HG03135 (cell line): ENCODE data around the gene GCLC.
"Not testable (repeated sequence)": the region's sequence is repeated elsewhere in the genome, so short reads cannot be mapped to it uniquely, and the experiment has no call there.

ENCODE experiments used
- ATAC-seq: cut with Tn5 transposase; IDR thresholded peaks from one replicate; pipeline ENCODE4 v1.9.1; 2021; ENCODE audit warnings: mild to moderate bottlenecking, moderate library complexity; ENCODE audit not compliant: unreplicated experiment

Gene GCLC

DNA sequence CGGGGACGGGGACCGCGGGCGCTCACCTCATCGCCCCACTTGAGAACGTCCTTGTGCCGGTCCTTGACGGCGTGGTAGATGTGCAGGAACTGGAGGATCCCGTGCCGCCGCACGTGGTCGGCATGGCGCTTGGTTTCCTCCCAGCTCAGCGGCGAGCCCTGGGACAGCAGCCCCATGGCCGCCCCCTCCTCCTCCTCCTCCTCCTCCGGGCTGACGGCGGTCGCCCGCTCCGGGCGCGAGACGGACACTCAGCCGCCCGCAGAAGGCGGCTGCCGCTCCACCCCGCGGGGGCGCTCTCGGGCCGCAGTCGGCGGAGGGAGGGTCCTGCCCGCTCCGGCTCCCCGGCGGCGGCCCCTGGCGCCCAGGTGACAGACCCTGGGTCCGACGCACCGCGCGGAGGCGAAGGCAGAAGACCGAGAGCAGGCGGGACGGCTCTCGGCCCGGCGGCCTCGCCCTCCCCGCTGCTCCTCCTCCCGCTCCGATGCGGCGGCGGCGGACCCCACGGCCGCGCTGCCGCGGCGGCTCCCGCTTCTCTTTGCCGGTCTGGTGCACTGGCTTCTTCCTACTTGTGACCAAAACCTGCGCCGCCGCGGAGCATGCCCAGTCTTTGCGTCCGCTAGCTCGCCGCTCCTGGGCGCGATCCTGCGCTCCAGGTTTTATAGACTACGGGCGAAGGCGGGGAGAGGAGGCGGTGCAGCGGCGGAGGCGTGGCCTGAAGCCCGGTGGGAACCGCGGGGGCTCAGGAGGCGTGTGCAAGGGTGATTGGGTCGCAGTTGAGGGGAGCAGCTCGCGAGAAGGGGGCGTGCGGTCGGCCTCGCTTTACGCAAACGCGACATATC is at the start of gene GCLC:
GCLC (minus strand) TSS at position 632 of the 839 bp plus-strand sequence; CDS start at position 176, 456 bp downstream.
- ATAC-seq, result peak; percentile 64

DNA sequence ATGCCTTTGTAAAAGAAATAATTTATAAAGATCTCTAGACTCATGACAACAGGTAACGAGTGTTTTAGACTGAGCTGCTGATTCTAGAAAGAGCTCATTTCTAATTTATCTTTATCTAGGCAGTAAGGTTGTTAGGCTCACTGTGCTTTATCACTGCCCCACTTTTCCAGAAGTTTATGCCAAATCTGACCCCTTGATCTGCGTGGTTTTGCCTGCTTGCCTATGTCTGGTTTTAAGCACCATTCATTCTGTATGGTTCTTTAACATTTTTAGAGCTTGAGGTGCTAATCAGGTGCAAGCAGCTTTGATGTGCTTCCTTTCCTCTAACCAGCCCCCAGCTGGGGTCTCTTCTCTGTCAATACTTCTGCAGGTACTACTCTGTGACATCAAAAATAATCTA is 49.7 kb upstream of the GCLC start:
- ATAC-seq, result no peak

DNA sequence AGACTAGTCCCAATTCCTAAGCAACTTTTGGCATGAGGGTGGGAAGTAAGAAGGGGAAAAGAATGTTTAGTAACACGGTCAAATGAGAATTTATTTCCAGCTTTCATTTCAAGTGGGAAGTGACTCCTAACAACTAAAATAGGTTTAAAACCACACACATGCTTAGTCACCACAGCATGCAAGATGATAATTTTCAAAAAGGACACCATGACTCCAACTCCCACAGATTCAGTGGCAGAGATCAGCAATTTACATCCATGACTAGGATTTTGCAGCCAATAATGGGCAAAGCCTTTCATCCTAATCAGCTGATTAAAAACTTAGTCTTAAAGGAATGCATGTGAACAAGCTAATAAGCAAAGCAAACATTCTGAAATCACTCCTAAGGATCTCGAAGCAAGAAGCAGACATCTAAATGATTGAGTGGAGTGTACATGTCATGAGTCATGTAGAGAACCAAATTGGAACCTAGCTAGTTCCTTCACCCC is 48.1 kb upstream of the GCLC start:
- no peak for ATAC-seq

DNA sequence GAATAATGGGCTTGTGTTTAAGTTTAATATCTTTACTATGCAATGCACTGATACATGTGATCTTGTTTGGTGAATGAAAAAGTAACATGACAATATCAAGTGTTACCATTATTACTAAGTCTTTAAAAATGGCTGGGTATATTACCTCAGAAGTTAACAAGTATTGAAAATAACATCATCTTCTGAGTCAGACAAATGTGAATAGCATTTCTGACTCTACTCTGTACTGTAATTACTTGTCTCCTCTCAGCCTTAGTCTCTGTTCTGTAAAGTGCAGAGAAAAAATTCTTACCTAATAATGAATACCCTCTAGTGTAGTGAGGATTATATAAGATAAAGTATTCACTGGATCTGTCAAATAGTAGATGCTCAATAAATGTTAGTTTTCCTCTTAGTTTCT is 47.0 kb upstream of the GCLC start:
- ATAC-seq, result no peak

DNA sequence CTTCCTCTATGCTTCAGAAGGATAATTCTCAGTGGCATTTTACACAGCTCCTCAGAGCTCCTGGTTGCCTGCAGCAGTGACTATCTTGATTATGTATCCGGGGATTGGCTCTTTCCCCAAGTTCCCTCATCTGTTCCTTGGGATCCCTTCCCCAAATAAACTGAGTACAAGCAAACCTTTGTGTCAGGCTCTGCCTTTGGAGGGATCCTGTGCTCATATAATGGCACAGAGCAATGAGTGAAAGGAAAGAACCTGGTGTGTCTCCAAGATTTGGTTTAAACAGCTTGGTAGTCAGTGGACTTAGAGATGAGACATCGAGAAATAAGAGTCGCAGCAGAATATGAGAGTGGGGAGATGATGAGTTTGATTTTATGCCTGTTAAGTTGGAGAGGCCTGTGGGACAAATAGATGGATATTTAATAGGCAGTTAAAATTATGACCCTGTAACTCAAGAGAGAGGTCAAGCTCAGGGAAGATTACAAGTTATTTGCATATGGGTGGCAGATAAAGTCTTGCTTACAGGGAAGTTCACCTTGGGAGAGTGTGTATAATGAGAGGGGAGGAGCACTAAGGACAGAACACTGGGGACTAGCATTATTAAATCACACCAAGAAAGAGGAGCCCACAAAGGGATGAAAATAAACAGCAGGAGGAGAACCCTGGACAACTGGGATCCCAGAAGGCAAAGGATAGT is 44.1 kb upstream of the GCLC start:
- ATAC-seq, result no peak

DNA sequence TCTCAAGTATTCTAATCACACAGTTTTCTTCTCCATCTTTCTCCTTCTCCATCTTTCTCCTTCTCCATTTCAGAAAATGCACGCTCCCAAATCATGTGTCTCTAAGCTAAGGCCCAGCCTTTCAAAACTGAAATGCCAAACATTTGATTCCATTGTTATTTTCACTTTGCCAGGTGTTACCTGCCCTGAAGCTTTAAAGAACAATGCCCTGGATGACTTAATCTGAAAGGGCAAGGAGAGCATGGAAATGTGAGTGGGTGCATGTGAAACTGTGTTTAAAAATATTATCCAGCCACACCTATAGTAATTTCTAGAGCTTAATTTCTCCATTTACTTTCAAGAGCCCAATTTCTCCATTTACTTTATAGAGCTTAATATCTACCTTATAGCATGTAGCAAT is 42.4 kb upstream of the GCLC start:
- no peak for ATAC-seq

DNA sequence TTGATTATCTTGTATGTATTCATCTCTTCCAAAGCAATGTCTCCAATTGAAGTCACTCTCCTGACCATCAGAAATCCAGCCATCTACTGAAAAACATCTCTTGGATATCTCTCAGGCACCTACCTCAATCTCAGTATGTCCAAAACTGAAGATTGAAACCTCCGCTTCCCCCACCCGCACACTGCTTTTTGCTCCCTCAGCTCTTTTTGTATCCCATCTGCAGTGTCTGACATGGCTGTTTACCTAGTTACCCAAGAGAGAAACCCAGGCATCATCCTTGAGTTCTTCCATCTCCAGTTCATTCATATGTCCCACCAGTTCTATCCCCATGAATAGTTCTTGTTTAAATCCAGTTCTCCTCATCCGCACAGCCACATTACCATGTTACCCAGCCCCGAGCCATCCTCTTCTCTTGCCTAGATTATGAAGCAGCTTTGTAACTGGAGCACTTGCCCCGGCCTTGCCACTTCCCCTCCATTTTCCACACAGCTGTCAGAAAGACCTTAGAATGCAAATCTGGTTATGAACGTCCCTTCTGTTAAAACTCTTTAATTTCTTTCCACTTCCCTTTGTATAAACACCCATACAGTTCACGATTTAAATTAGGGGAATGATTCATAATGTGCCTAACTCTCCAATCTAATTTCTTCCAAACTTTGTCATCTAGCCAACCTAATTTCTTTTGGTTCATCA is 40.5 kb upstream of the GCLC start:
- no peak for ATAC-seq

DNA sequence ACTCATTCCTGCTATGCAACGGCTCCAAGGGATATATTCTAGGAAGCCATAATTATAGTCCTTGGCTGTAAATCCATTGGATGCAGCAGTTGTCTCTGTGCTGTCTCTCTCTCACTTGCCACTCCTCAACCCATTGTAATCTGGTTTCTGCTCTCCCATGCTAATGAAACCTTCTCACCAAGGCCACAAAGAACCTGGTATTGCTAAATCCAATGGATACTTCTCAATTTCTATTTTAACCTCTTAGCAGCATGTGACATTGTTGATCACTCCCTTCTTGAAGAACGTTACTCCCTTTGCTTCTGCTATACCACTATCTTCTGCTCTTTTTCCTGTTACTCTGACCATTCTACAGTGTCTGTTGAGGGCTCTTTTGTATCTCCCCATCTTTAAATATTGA is 39.8 kb upstream of the GCLC start:
- no peak for ATAC-seq

DNA sequence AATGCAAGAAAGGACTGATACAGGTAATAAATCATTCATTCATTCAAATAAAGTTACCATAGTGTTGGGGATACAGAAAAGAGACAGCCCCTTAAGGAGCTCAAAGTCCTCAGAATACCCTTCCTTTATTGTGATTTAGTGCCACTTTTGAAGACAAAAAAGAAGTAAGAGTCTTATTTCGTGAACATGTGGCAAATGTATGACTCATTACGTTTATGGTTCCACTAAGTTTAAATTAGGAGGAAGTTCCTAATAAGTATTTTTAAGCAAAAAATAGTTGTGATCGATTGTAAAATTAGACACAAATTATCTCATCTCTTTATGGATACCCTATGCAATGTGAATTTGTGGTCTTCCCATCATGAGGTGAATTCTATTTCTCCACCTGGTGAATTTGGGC is 38.5 kb upstream of the GCLC start:
- no peak for ATAC-seq

DNA sequence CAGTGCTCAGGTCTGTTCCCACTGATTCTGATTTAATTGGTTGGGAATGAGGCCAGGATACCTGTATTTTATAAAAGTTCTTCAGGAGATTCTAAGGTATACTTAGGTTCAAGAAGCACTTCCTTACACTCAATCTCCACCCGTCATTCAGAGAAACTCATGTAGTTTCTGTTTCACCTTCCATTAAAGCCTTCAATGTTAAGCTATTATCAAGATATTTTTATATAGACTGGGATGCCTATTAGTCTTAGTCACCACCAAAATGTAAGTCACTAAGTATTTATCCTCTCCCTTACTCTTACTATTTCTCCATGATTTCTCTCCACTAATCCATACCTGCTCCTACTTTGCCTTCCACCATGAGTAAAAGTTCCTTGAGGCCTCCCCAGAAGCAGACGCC is 38.1 kb upstream of the GCLC start:
- ATAC-seq, result no peak

DNA sequence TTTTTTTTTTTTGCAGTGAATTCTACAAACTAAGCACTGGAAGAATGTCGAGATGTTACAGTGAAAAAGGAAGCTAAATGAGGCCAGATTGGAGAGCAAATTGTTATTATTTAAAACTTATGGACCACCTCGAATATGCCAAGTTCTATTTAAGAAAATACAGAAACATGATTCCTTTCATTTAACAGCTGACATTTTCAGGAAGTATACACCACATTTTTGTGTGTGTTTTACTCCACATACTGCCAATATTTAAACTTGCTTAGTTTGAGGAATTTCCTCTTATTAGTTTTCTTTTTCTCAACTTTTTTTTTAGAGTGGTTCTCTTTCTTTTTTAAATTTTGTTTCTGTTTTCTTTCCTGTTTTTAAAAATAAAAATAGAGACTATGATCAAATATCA is 37.0 kb upstream of the GCLC start:
- ATAC-seq, result no peak

DNA sequence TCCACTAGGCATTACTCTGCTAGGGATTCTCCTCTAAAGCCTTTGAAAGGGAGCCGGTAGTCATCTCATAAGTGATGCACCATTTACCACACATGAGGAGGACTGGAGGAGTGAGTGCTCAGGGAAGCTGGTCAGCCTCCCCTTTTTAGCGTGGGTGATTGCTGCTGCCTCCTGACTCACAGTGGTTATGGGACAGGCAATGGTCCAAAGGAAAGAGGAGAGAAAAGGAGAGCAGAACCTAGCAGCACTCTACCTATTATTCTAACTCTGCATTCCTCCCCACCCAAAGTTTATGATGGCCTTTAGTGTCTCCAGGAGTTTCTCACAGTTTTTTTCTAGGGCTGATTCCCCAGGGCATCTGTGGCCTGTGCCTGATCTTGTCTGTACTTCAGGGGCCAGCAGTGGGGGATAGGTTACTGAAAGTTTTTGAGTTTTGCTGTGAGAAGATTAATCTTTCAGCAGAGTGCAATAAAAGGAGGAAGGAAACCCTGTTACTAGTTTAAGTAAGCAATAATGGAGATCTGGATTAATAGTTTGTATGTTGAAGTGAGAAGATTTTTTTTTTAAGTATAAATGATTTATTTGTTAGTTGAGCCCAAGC is 36.4 kb upstream of the GCLC start:
- ATAC-seq, result no peak

DNA sequence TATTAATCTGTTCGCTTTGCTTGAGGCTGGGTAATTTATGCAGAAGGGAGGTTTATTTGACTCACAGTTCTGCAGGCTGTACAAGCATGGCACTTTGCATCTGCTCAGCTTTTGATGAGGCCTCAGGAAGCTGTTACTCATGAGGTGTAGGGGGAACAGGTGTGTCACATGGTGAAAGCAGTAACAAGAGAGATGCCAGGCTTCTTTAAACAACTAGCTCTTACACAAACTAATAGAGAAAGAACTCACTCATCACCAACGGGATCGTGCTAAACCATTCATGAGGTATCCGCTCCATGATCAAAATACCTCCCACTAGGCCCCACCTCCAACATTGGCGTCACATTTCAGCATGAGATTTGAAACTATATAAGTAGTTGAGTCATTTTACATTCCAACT is 34.4 kb upstream of the GCLC start:
- ATAC-seq, result no peak

DNA sequence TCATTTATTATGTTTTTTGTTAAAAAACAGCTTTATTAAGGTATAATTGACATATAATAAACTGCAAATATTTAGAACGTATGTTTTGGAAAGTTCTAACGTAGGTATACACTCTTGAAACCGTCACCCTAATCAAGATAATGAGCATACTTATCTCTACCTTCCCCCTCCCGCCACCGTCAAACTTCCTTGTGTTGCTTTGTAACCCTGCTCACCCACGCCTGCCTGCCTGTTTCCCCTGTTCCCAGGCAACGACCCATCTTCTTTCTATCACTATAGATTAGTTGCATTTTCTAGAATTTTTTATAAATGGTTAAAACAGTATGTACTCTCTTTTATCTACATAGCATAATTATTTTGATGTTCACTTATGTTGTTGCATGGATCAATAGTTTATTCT is 33.5 kb upstream of the GCLC start:
- no peak for ATAC-seq

DNA sequence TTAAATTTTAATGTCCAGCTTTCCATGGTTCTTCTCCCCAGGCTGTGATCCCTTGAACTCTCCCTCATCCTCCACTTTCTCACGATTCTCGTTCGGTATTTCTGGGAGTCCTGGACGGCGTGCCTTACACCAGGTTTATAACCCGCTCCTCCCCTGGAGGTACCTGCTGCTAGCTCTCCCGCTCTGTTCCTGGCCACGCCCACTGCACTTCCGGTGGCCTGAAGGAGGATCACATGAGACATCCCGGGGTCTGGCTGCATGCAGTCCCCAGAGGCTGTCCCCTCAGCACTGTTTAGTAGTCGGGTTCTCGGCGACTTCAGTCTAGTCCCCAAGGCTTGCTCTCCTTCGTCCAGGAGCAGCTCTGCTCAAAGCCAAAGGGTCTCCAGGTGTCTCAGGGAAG is 28.4 kb upstream of the GCLC start:
- ATAC-seq, result no peak

DNA sequence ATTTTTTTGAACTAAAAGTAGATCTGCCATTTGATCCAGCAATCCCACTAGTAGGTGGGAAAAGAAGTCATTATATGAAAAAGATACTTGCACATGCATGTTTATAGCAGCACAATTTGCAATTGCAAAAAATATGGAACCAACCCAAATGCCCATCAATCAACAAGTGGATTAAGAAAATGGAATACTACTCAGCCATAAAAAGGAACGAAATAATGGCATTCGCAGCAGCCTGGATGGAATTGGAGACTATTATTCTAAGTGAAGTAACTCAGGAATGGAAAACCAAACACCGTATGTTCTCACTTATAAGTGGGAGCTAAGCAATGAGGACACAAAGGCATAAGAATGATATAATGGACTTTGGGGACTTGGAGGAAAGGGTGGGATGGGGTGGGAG is 27.5 kb upstream of the GCLC start:
- ATAC-seq, result not testable (repeated sequence)

DNA sequence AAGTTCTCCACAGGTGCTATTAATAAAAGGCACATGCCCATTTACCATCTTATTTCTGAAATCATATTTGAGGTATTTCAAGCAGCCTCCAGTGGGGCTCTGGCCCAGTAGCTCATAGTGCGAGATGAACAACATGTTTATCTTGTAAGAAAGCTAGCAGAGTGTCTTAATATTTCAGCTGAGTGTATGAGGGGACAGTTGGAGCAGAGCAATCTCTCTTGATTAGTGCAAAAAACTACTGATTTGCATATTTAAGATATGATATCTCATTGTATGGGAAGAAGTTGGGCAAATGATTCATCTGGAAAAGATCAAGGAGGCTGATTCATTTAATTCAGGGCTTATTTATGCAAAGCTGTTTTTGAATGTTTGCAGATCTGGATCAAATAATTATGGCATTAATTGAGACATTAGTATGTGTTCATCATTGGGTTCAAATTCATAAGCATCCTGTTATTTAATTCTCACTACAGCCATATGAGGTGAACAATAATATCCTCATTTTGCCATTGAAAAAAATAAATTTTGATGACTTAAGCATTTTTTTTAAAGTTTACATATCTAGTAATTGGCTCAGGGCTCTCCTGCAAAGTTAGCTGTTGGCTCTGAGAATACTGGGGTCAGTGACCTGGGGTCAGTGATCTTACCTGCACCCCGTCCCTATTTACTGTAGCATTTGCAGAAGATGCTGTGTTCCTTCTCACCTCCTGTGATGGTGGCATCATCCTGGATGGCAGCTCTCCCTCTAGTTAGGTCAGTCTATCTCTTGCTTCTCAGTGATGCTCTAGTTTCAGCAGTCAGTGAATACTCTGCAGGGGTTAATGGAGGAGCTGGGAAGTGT is 24.1 kb upstream of the GCLC start:
- no peak for ATAC-seq

DNA sequence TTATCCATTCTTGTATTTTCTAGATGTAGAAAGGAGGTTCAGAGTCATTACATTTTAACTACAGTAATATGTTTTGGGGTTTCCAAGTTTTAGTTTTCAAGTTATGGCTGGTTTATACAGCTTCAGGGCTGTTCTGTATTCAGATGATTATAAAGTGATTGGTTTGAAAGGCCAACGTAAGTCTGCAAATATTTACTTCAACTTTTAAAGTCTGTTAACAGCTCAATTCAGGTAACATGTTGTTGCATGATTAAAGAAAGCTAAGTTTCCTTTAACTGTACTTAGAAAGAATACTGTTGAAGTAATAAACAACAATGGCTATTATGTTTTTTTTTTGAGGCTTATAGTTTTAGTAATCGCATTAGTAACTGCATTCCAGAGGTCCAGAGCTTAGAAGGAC is 22.8 kb upstream of the GCLC start:
- no peak for ATAC-seq

DNA sequence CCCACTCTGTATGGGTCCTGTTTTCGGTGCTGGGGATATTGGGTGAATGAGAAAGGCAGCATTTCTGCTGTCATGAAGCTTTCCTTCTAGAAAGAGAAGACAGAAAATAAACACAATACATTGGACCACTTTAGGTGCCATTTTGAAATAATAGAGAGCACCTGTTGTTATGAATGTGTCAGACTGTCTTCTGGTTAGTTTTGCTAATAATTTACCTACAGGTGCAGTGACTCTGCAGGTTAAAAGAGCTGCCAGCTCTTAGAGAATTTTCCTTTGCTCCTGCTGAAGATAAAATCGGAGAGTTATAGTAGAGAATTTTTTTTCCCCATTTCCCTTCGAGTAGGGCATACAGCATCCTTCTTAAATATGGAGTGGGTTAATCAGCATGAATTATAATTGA is 21.9 kb upstream of the GCLC start:
- no peak for ATAC-seq

DNA sequence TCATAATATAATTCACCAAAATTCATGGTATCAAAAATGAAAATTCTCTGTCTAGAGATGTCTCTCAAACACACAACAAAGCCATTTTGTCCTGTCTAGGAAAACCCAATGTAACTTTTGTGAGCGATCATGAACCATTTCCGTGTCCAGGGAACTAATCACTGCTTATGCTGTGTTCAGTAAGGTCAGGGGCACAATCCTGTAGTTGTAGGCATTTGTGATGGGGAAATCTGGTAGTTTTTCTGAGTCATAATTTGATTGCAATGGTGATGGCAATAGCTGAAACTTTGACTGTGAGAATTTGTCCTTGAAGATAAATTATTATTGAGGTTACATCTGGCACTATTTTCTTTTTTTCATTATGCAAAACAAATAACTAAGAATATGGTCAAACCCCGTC is 21.0 kb upstream of the GCLC start:
- no peak for ATAC-seq
